ENCODE results near the gene CASR.

Gene CASR

DNA sequence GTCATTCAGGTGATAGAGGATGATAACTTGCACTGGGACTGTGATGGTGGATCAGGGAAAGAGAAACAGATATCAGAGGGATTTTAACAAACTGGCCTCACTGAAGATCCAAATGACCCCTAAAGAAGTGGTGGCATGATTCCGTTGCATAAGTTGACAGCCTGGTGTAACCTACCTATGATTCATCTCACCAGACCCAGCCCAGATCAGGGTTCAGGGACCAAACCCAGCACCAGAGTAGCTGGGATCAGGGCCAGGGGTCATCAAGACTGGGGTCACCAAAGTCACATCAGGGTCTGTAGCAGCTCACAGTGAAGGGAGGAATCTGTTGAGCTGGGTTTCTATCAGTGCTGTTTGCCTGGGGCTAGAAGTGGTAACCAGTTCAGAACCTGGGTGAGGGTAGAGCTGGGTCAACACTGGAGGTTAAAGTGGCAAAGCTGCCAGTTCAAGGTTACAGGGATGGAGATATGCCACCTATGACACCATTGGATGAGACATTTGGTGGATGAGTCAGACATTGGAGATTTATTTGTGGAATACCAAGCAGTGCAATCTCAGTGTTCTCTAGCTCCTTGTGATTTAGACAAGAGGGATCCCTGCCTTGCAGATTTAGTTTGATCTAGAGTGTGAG lies 35.9 kb downstream of the CASR start:
- Histone ChIP-seq H3K4me1 (ENCODE audit: insufficient read depth, poor library complexity, severe bottlenecking) (no peaks in the 10 kb centered on the region), H3K36me3 (ENCODE audit: low read depth) (no peaks in the 10 kb centered on the region), H3K27ac (ENCODE audit: poor library complexity, severe bottlenecking) (no peak overlapping the region), H3K9me3 (ENCODE audit: severe bottlenecking) (no peaks in the 10 kb centered on the region), H3K27me3 (ENCODE audit: insufficient read depth, poor library complexity, severe bottlenecking) (no peaks in the 10 kb centered on the region), H3K4me3 (ENCODE audit: severe bottlenecking) (no peak overlapping the region)
- TF ChIP-seq, protein P1, sequence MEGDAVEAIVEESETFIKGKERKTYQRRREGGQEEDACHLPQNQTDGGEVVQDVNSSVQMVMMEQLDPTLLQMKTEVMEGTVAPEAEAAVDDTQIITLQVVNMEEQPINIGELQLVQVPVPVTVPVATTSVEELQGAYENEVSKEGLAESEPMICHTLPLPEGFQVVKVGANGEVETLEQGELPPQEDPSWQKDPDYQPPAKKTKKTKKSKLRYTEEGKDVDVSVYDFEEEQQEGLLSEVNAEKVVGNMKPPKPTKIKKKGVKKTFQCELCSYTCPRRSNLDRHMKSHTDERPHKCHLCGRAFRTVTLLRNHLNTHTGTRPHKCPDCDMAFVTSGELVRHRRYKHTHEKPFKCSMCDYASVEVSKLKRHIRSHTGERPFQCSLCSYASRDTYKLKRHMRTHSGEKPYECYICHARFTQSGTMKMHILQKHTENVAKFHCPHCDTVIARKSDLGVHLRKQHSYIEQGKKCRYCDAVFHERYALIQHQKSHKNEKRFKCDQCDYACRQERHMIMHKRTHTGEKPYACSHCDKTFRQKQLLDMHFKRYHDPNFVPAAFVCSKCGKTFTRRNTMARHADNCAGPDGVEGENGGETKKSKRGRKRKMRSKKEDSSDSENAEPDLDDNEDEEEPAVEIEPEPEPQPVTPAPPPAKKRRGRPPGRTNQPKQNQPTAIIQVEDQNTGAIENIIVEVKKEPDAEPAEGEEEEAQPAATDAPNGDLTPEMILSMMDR (IDR thresholded peaks at IDR 0.05; ENCODE audit: poor library complexity, severe bottlenecking) = no peak
- DNase-seq (ENCODE audit: low spot score) (no peak), ATAC-seq (ENCODE audit: low read depth) (no peak)

DNA sequence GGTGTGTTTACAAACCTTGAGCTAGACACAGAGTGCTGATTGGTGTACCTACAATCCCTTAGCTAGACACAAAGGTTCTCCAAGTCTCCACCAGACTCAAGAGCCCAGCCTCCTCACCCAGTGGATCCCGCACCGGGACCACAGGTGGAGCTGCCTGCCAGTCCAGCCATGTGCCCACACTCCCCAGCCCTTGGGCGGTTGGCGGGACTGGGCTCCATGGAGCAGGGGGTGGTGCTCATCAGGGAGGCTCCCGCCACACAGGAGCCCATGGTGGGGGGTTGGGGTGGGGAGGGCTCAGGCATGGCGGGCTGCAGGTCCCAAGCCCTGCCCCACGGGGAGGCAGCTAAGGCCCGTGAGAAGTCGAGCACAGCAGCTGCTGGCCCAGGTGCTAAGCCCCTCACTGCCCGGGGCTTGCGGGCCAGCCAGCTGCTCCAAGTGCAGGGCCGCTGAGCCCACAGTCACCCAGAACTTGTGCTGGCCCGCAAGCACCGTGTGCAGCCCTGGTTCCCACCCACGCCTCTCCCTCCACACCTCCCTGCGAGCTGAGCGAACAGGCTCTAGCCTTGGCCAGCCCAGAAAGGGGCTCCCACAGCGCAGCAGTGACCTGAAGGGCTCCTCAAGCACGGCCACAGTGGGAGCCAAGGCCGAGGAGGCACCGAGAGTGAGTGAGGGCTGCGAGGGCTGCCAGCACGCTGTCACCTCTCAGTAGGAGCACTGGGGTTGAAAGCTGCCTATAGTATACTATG lies 43.7 kb downstream of the CASR start:
- Histone ChIP-seq H3K4me1 (ENCODE audit: insufficient read depth, poor library complexity, severe bottlenecking) (no peaks in the 10 kb centered on the region), H3K27me3 (ENCODE audit: insufficient read depth, poor library complexity, severe bottlenecking) (no peaks in the 10 kb centered on the region), H3K36me3 (ENCODE audit: low read depth) (no peaks in the 10 kb centered on the region), H3K27ac (ENCODE audit: poor library complexity, severe bottlenecking) (no peak overlapping the region), H3K4me3 (ENCODE audit: severe bottlenecking) (no peak overlapping the region), H3K9me3 (ENCODE audit: severe bottlenecking) (no peaks in the 10 kb centered on the region)
- no peak for DNase-seq (ENCODE audit: low spot score)
- no peak for ATAC-seq (ENCODE audit: low read depth)
- TF ChIP-seq, protein P1 (IDR thresholded peaks at IDR 0.05; ENCODE audit: poor library complexity, severe bottlenecking) = no peak

DNA sequence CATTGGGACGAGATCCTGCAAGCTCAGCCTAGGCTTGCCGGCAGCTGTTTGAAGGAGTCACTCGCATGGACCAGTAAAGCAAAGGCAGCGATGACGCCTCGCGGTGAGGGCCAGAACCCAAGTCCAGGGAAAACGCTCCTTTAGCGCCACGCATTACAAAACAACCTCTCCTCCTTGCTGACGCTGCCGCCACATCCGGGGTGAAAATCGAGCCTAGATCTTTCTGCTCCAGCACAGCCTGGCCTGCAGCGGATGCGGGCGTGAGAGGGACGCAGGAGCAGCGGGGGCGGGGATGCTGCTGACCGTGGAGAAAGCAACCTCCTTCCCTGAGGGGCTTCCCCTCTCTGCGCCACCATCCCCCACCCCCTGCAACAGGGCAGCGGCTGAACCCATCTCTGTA lies 46.7 kb downstream of the CASR start:
- DNase-seq (ENCODE audit: low spot score) = no peak
- Histone ChIP-seq H3K36me3 (ENCODE audit: low read depth) (no peaks in the 10 kb centered on the region), H3K27ac (ENCODE audit: poor library complexity, severe bottlenecking) (no peak overlapping the region), H3K27me3 (ENCODE audit: insufficient read depth, poor library complexity, severe bottlenecking) (no peaks in the 10 kb centered on the region), H3K9me3 (ENCODE audit: severe bottlenecking) (no peaks in the 10 kb centered on the region), H3K4me1 (ENCODE audit: insufficient read depth, poor library complexity, severe bottlenecking) (no peaks in the 10 kb centered on the region), H3K4me3 (ENCODE audit: severe bottlenecking) (no peak overlapping the region)
- TF ChIP-seq, protein P1 (IDR thresholded peaks at IDR 0.05; ENCODE audit: poor library complexity, severe bottlenecking) = no peak
- ATAC-seq (ENCODE audit: low read depth) = no peak

DNA sequence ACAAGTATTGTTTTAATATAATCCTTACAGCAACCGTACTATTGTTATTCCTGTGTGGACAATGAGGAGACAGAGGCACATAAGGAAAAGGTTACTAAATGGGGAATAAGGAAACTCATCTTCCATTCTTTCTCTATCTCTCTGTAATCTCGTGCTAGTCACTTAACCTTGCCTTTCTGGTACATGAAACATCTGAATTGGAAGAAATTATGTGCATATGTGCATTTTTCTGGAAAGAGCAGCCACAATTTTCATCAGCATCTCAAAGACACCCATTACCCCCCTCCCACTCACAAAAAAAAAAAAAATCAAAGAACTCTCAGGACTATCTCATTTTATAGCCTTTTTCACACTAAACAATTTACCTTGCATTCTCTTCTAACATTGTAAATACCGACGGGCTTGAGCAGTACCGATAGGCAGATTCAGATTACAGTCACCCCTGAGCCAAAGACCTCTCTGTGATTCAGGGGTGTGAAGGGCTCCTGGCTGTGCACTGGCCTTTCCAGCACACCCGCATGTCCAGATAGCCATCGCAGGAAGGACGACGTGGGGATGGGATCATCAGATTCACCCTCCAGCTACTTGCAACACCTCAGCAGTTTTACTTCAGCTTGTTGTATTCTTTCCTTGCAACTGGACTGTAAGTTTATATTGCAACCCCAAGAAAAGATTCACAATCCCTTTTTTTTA lies 48.1 kb downstream of the CASR start:
- Histone ChIP-seq H3K4me3 (ENCODE audit: severe bottlenecking) (no peak overlapping the region), H3K27ac (ENCODE audit: poor library complexity, severe bottlenecking) (no peak overlapping the region), H3K9me3 (ENCODE audit: severe bottlenecking) (no peaks in the 10 kb centered on the region), H3K36me3 (ENCODE audit: low read depth) (no peaks in the 10 kb centered on the region), H3K27me3 (ENCODE audit: insufficient read depth, poor library complexity, severe bottlenecking) (no peaks in the 10 kb centered on the region), H3K4me1 (ENCODE audit: insufficient read depth, poor library complexity, severe bottlenecking) (no peaks in the 10 kb centered on the region)
- DNase-seq (ENCODE audit: low spot score) (no peak), ATAC-seq (ENCODE audit: low read depth) (no peak)
- TF ChIP-seq, protein P1 (IDR thresholded peaks at IDR 0.05; ENCODE audit: poor library complexity, severe bottlenecking) = no peak
